ENCODE measurements around the gene POU2AF1.

DNA sequence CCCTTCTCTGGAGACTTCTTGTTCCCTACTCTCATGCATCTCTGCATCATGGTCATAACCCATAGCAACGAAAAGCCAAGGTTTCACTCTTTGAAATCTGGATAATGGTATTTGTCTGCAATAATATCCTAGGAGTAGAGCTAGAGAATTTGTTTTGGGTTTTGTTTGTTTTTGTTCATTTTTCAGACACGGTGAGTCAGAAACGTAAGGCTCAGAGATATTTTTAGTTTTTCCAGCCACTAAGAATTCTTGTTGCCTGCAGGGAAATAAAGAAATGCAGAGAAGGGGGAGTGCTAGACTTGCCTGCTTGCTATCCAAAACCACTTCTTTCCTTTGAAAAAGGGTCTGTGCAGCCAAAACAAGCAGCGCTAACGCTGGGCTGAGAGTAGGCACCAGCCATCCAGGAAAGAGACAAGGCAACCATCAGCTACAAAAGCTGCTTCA is 54.8 kb downstream of the POU2AF1 start:
- TF ChIP-seq, protein P1, sequence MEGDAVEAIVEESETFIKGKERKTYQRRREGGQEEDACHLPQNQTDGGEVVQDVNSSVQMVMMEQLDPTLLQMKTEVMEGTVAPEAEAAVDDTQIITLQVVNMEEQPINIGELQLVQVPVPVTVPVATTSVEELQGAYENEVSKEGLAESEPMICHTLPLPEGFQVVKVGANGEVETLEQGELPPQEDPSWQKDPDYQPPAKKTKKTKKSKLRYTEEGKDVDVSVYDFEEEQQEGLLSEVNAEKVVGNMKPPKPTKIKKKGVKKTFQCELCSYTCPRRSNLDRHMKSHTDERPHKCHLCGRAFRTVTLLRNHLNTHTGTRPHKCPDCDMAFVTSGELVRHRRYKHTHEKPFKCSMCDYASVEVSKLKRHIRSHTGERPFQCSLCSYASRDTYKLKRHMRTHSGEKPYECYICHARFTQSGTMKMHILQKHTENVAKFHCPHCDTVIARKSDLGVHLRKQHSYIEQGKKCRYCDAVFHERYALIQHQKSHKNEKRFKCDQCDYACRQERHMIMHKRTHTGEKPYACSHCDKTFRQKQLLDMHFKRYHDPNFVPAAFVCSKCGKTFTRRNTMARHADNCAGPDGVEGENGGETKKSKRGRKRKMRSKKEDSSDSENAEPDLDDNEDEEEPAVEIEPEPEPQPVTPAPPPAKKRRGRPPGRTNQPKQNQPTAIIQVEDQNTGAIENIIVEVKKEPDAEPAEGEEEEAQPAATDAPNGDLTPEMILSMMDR (IDR thresholded peaks at IDR 0.05), result no peak
- TF ChIP-seq POLR2AphosphoS5 (IDR thresholded peaks at IDR 0.05), result no peak
